Neural progenitor cell (in vitro differentiated cells): ENCODE results near the gene PEX3. TPM values are rescaled to one million over a fixed set of nuclear protein-coding genes. Genes with fewer than 3 reads are reported as not detected.

Experiments used
- DNase-seq: peaks from one replicate; pipeline ENCODE4 v3.0.0-alpha.2; 2016; ENCODE audit warnings: low spot score
- H2AFZ ChIP-seq: fragments of 200-600 bp; sonication (generic); replicated peaks from 2 replicates; pipeline ENCODE4 v1.6.1; 2016; ENCODE audit warnings: antibody characterized with exemption
- H3F3A ChIP-seq: fragments of 200-600 bp; sonication (generic); 2 replicates; pipeline ENCODE4 v1.6.1; 2016; ENCODE audit warnings: antibody characterized with exemption, low read depth
- H3K27ac ChIP-seq: fragments of 200-600 bp; sonication (generic); 2 replicates; pipeline ENCODE4 v1.5.1; 2016; ENCODE audit warnings: mild to moderate bottlenecking
- H3K27me3 ChIP-seq: fragments of 200-600 bp; sonication (generic); 2 replicates; pipeline ENCODE4 v1.6.1; 2016; ENCODE audit warnings: mild to moderate bottlenecking, moderate library complexity
- H3K36me3 ChIP-seq: fragments of 200-600 bp; sonication (generic); 2 replicates; pipeline ENCODE4 v1.5.1; 2016
- H3K4me1 ChIP-seq: fragments of 200-600 bp; sonication (generic); 2 replicates; pipeline ENCODE4 v1.6.1; 2016; ENCODE audit warnings: mixed run types
- H3K4me2 ChIP-seq: fragments of 200-600 bp; sonication (generic); 2 replicates; pipeline ENCODE4 v1.6.1; 2016
- H3K4me3 ChIP-seq: fragments of 200-600 bp; sonication (generic); 2 replicates; pipeline ENCODE4 v1.5.1; 2016
- H3K79me2 ChIP-seq: fragments of 200-600 bp; sonication (generic); 2 replicates; pipeline ENCODE4 v1.6.1; 2016; ENCODE audit warnings: low read depth
- H3K9ac ChIP-seq: fragments of 200-600 bp; sonication (generic); 2 replicates; pipeline ENCODE4 v1.6.1; 2016
- H3K9me3 ChIP-seq: fragments of 200-600 bp; sonication (generic); 2 replicates; pipeline ENCODE4 v1.5.1; 2016; ENCODE audit warnings: low read depth
- H4K20me1 ChIP-seq: fragments of 200-600 bp; sonication (generic); 2 replicates; pipeline ENCODE4 v1.6.1; 2016; ENCODE audit warnings: low read depth
- H3K27ac Mint-ChIP-seq: 3 replicates; pipeline ENCODE4 v1.8.0; 2021; ENCODE audit warnings: mixed read lengths
- H3K27me3 Mint-ChIP-seq: 2 replicates; pipeline ENCODE4 v1.8.0; 2022; ENCODE audit warnings: low read depth, mild to moderate bottlenecking, inconsistent platforms, moderate library complexity, mixed read lengths; ENCODE audit not compliant: insufficient read depth
- H3K36me3 Mint-ChIP-seq: 3 replicates; pipeline ENCODE4 v1.8.0; 2021; ENCODE audit warnings: mixed read lengths
- H3K4me1 Mint-ChIP-seq: 3 replicates; pipeline ENCODE4 v1.8.0; 2021; ENCODE audit warnings: mixed read lengths
- H3K4me3 Mint-ChIP-seq: 3 replicates; pipeline ENCODE4 v1.8.0; 2021; ENCODE audit warnings: mild to moderate bottlenecking, moderate library complexity, mixed read lengths
- H3K9me3 Mint-ChIP-seq: 3 replicates; pipeline ENCODE4 v1.8.0; 2020; ENCODE audit warnings: mixed read lengths
- EZH2 ChIP-seq: fragments of 200-600 bp; sonication (generic); IDR thresholded peaks from 2 replicates; pipeline ENCODE4 v1.6.1; 2017; ENCODE audit warnings: antibody characterized with exemption, mild to moderate bottlenecking, moderate library complexity
- EZH2phosphoT487 ChIP-seq: fragments of 200-600 bp; sonication (generic); IDR thresholded peaks from 2 replicates; pipeline ENCODE4 v1.6.1; 2017; ENCODE audit warnings: antibody characterized with exemption
- total RNA-seq: library from RNA; depleted of rRNA; stranded (reverse); fragments of >200 nt; gene quantifications from 2 replicates; pipeline ENCODE4 v1.2.3, GENCODE V29; 2015; ENCODE audit warnings: low replicate concordance
- TF ChIP-seq, protein P1 (sequence below): fragments of 200-600 bp; sonication (generic); IDR thresholded peaks from 2 replicates; pipeline ENCODE4 v1.5.1; 2017; ENCODE audit warnings: antibody characterized with exemption, mild to moderate bottlenecking

PEX3 gene
- total RNA-seq, 1 donor from 2014 or later = 25.5 TPM

GRCh38 chr6:143505111-143505510, 54.5 kb downstream of the PEX3 start:
- Mint-ChIP-seq H3K27me3 (no peaks in the 10 kb centered on the region), H3K4me1 (peaks cover 14% of the 10 kb centered on the region), H3K9me3 (no peaks in the 10 kb centered on the region), H3K4me3 (no peak overlapping the region), H3K36me3 (peaks cover 34% of the 10 kb centered on the region), H3K27ac (no peak overlapping the region)
- Histone ChIP-seq H3K4me2 (no peak overlapping the region), H3F3A (no peaks in the 10 kb centered on the region), H3K27ac (no peak overlapping the region), H3K4me1 (peaks cover 3% of the 10 kb centered on the region), H3K9me3 (no peaks in the 10 kb centered on the region), H3K4me3 (no peak overlapping the region), H4K20me1 (no peaks in the 10 kb centered on the region), H2AFZ (no peak overlapping the region), H3K79me2 (peaks cover 3% of the 10 kb centered on the region), H3K9ac (no peak overlapping the region), H3K27me3 (no peaks in the 10 kb centered on the region), H3K36me3 (peaks cover 3% of the 10 kb centered on the region)
- DNase-seq = no peak
- TF ChIP-seq, protein P1, sequence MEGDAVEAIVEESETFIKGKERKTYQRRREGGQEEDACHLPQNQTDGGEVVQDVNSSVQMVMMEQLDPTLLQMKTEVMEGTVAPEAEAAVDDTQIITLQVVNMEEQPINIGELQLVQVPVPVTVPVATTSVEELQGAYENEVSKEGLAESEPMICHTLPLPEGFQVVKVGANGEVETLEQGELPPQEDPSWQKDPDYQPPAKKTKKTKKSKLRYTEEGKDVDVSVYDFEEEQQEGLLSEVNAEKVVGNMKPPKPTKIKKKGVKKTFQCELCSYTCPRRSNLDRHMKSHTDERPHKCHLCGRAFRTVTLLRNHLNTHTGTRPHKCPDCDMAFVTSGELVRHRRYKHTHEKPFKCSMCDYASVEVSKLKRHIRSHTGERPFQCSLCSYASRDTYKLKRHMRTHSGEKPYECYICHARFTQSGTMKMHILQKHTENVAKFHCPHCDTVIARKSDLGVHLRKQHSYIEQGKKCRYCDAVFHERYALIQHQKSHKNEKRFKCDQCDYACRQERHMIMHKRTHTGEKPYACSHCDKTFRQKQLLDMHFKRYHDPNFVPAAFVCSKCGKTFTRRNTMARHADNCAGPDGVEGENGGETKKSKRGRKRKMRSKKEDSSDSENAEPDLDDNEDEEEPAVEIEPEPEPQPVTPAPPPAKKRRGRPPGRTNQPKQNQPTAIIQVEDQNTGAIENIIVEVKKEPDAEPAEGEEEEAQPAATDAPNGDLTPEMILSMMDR = no peak
- TF ChIP-seq EZH2 (no peak), EZH2phosphoT487 (no peak)

- Histone ChIP-seq H3K4me2 (no peak overlapping the region), H3K4me3 (no peak overlapping the region), H3K27me3 (no peaks in the 10 kb centered on the region), H3K36me3 (peaks cover 3% of the 10 kb centered on the region), H3K79me2 (peaks cover 7% of the 10 kb centered on the region), H4K20me1 (no peaks in the 10 kb centered on the region), H3F3A (no peaks in the 10 kb centered on the region), H3K9ac (no peak overlapping the region), H3K4me1 (peaks cover 3% of the 10 kb centered on the region), H3K27ac (no peak overlapping the region), H3K9me3 (no peaks in the 10 kb centered on the region), H2AFZ (no peak overlapping the region)
- H3K4me3 Mint-ChIP-seq = no peak overlapping the region
- H3K4me1 Mint-ChIP-seq = peaks cover 14% of the 10 kb centered on the region
- no peaks in the 10 kb centered on the region for H3K9me3 Mint-ChIP-seq
- no peaks in the 10 kb centered on the region for H3K27me3 Mint-ChIP-seq
- no peak overlapping the region for H3K27ac Mint-ChIP-seq
- peaks cover 31% of the 10 kb centered on the region for H3K36me3 Mint-ChIP-seq
- TF ChIP-seq, protein P1 = no peak
- TF ChIP-seq EZH2 = no peak
- no peak for TF ChIP-seq EZH2phosphoT487
- no peak for DNase-seq
Measured at GRCh38 chr6:143505537-143505936, 54.9 kb downstream of the PEX3 start.

- Histone ChIP-seq H3K9ac (no peak overlapping the region), H3K27ac (no peak overlapping the region), H3K79me2 (peaks cover 13% of the 10 kb centered on the region), H3F3A (no peaks in the 10 kb centered on the region), H3K4me3 (no peak overlapping the region), H3K36me3 (peaks cover 3% of the 10 kb centered on the region), H4K20me1 (no peaks in the 10 kb centered on the region), H2AFZ (no peak overlapping the region), H3K9me3 (no peaks in the 10 kb centered on the region), H3K4me1 (peaks cover 3% of the 10 kb centered on the region), H3K4me2 (no peak overlapping the region), H3K27me3 (no peaks in the 10 kb centered on the region)
- no peak for DNase-seq
- H3K36me3 Mint-ChIP-seq = peaks cover 26% of the 10 kb centered on the region
- H3K4me1 Mint-ChIP-seq = peaks cover 20% of the 10 kb centered on the region
- no peak overlapping the region for H3K4me3 Mint-ChIP-seq
- no peaks in the 10 kb centered on the region for H3K9me3 Mint-ChIP-seq
- no peak for TF ChIP-seq EZH2
- TF ChIP-seq, protein P1 = no peak
- TF ChIP-seq EZH2phosphoT487 = no peak
- H3K27ac Mint-ChIP-seq = no peak overlapping the region
- peaks cover 2% of the 10 kb centered on the region for H3K27me3 Mint-ChIP-seq
Measured at GRCh38 chr6:143506199-143506598, 55.6 kb downstream of the PEX3 start.
